Suprapubic skin (tissue), 3 donors: ENCODE results near the gene CUBN.

Source experiments
- CTCF ChIP-seq, 2 donors: fragments of 200-600 bp in 1 of 2; fragments of 450-650 bp in 1 of 2; sonication (generic) in 1 of 2; IDR thresholded peaks; one replicate each; pipeline ENCODE4 v1.5.1; 2016 to 2019; ENCODE audit warnings: antibody characterized with exemption in 2 of 2, mild to moderate bottlenecking in 1 of 2, moderate library complexity in 1 of 2
- POLR2AphosphoS5 ChIP-seq, 3 donors: sonication (generic); formaldehyde crosslinking; IDR thresholded peaks; one replicate each; pipeline ENCODE4 v1.6.1; 2017; ENCODE audit warnings: antibody characterized with exemption in 3 of 3

- TF ChIP-seq CTCF (IDR thresholded peaks at IDR 0.05) = no peak
- no peak for TF ChIP-seq POLR2AphosphoS5 (IDR thresholded peaks at IDR 0.05)
Observed at GRCh38 chr10:16788125-16788524, 341.5 kb downstream of the CUBN start.
